Endothelial cell of umbilical vein (primary cell): ENCODE measurements around the gene SRGN.

Experiments used
- CTCF ChIP-seq, 2 donors: IDR thresholded peaks; 1 replicate in 1 of 2; 2 replicates in 1 of 2; pipeline ENCODE4 v1.5.1; 2011; ENCODE audit warnings: low read length in 2 of 2, mild to moderate bottlenecking in 2 of 2, moderate library complexity in 2 of 2, control low read depth in 1 of 2, inconsistent platforms in 1 of 2, low read depth in 1 of 2; ENCODE audit not compliant: insufficient read depth in 1 of 2; ENCODE audit errors: extremely low read depth in 1 of 2
- EZH2 ChIP-seq: IDR thresholded peaks from 2 replicates; pipeline ENCODE4 v1.6.1; 2012; ENCODE audit warnings: borderline replicate concordance, low read depth, mild to moderate bottlenecking, moderate library complexity, low read length, inconsistent platforms; ENCODE audit not compliant: severe bottlenecking
- FOS ChIP-seq: IDR thresholded peaks from 2 replicates; pipeline ENCODE4 v1.6.1; 2011; ENCODE audit warnings: mild to moderate bottlenecking, low read length, moderate library complexity, borderline replicate concordance; ENCODE audit not compliant: insufficient read depth
- GATA2 ChIP-seq: IDR thresholded peaks from 2 replicates; pipeline ENCODE4 v1.7.0; 2011; ENCODE audit warnings: low read depth, mild to moderate bottlenecking, moderate library complexity, mixed read lengths, low read length; ENCODE audit not compliant: insufficient read length, insufficient read depth
- MAX ChIP-seq: IDR thresholded peaks from 2 replicates; pipeline ENCODE4 v1.6.1; 2011; ENCODE audit not compliant: insufficient read depth, insufficient read length
- MYC ChIP-seq: IDR thresholded peaks from one replicate; pipeline ENCODE4 v1.6.1; 2011; ENCODE audit warnings: mild to moderate bottlenecking, low read depth, low read length
- POLR2A ChIP-seq: IDR thresholded peaks from 2 replicates; pipeline ENCODE4 v1.6.1; 2012; ENCODE audit warnings: low read depth, mild to moderate bottlenecking, control low read depth, low read length
- POLR2AphosphoS5 ChIP-seq: IDR thresholded peaks from 2 replicates; pipeline ENCODE4 v1.6.1; 2012; ENCODE audit warnings: low read depth, mild to moderate bottlenecking, control low read depth, low read length, moderate library complexity; ENCODE audit not compliant: insufficient read depth

GRCh38 chr10:69100136-69100872 is 12.4 kb downstream of the SRGN start:
- TF ChIP-seq MAX (no peak), POLR2AphosphoS5 (peak; percentile 37), EZH2 (no peak), CTCF (IDR thresholded peaks at IDR 0.05; ENCODE audit: extremely low read depth in 1 of 2, insufficient read depth in 1 of 2, low read depth in 1 of 2, low read length in 2 of 2) (no peak), POLR2A (no peak), FOS (no peak), GATA2 (no peak), MYC (no peak)
